IMR-90 (cell line): ENCODE data around the gene SULT1C4. TPM values are rescaled to one million over a fixed set of nuclear protein-coding genes. Genes with fewer than 3 reads are reported as not detected.
A peak's percentile ranks its signal among the peaks of the same experiment; 100 is the strongest.

Source experiments
- ATAC-seq: fragments of 200-7000 bp; cut with Tn5 transposase; 2 replicates; pipeline ENCODE4 v1.9.1; 2020; ENCODE audit warnings: low read depth, mild to moderate bottlenecking, moderate library complexity
- BruUV-seq: library from RNA; stranded (reverse); fragments of 400-500 nt; replicated peaks from 2 replicates; lab custom pipeline; 2021; lab: Mats Ljungman, UMichigan
- CTCF ChIA-PET: fragments of 300-600 bp; formaldehyde crosslinking; extraction: SDS; loops from one replicate; lab custom pipeline; 2021; ENCODE audit warnings: antibody characterized with exemption; lab: Yijun Ruan, JAX
- POLR2A ChIA-PET: fragments of 300-600 bp; sonication (Branson Sonifier 250); formaldehyde crosslinking; loops from one replicate; lab custom pipeline; 2022; ENCODE audit warnings: antibody characterized with exemption; ENCODE audit not compliant: unreplicated experiment; lab: Charles Lee
- DNase-seq: peaks from one replicate; pipeline ENCODE4 v3.0.0; 2013
- H2AFZ ChIP-seq: replicated peaks from 2 replicates; pipeline ENCODE3; 2013; ENCODE audit warnings: low read length, mild to moderate bottlenecking; ENCODE audit not compliant: poor library complexity
- H2AK5ac ChIP-seq: 2 replicates; pipeline ENCODE4 v1.6.1; 2013; ENCODE audit warnings: low read depth, low read length, inconsistent platforms
- H2AK9ac ChIP-seq: replicated peaks from 2 replicates; pipeline ENCODE3; 2013; ENCODE audit warnings: mild to moderate bottlenecking, low read depth, low read length, moderate library complexity; ENCODE audit not compliant: poor library complexity
- H2BK120ac ChIP-seq: 2 replicates; pipeline ENCODE4 v1.6.1; 2013; ENCODE audit warnings: low read depth, low read length, inconsistent platforms
- H2BK15ac ChIP-seq: 3 replicates; pipeline ENCODE4 v1.6.1; 2013; ENCODE audit warnings: low read depth, low read length, inconsistent platforms
- H2BK20ac ChIP-seq: 2 replicates; pipeline ENCODE4 v1.6.1; 2013; ENCODE audit warnings: low read depth, mild to moderate bottlenecking, inconsistent platforms, low read length, moderate library complexity
- H2BK5ac ChIP-seq: 2 replicates; pipeline ENCODE4 v1.6.1; 2013; ENCODE audit warnings: mild to moderate bottlenecking, low read depth, low read length, inconsistent platforms; ENCODE audit not compliant: poor library complexity, severe bottlenecking
- H3K14ac ChIP-seq: replicated peaks from 2 replicates; pipeline ENCODE4 v1.6.1; 2013; ENCODE audit warnings: low read depth, low read length, inconsistent platforms
- H3K18ac ChIP-seq: 2 replicates; pipeline ENCODE4 v1.6.1; 2013; ENCODE audit warnings: low read depth, low read length, control low read depth
- H3K23ac ChIP-seq: 2 replicates; pipeline ENCODE4 v1.6.1; 2013; ENCODE audit warnings: low read depth, low read length, inconsistent platforms
- H3K27ac ChIP-seq: 2 replicates; pipeline ENCODE4 v1.5.1; 2013; ENCODE audit warnings: mild to moderate bottlenecking, control low read depth, low read length; ENCODE audit not compliant: insufficient read depth
- H3K27me3 ChIP-seq: 2 replicates; pipeline ENCODE4 v1.6.1; 2013; ENCODE audit warnings: low read length; ENCODE audit not compliant: control insufficient read depth, insufficient read depth
- H3K36me3 ChIP-seq: 2 replicates; pipeline ENCODE4 v1.6.1; 2013; ENCODE audit warnings: low read length, mixed read lengths; ENCODE audit not compliant: control insufficient read depth, insufficient read depth
- H3K4ac ChIP-seq: 2 replicates; pipeline ENCODE4 v1.6.1; 2013; ENCODE audit warnings: low read depth, low read length, inconsistent platforms
- H3K4me1 ChIP-seq: 2 replicates; pipeline ENCODE4 v1.6.1; 2013; ENCODE audit warnings: low read length, mixed read lengths; ENCODE audit not compliant: control insufficient read depth, insufficient read depth
- H3K4me2 ChIP-seq: 2 replicates; pipeline ENCODE4 v1.6.1; 2013; ENCODE audit warnings: low read depth, mild to moderate bottlenecking, control low read depth, low read length, moderate library complexity
- H3K4me3 ChIP-seq: 2 replicates; pipeline ENCODE4 v1.5.1; 2013; ENCODE audit warnings: low read depth, mild to moderate bottlenecking, control low read depth, low read length, moderate library complexity; ENCODE audit not compliant: insufficient read depth
- H3K56ac ChIP-seq: 2 replicates; pipeline ENCODE4 v1.6.1; 2013; ENCODE audit warnings: low read length, inconsistent platforms; ENCODE audit not compliant: insufficient read depth; ENCODE audit errors: extremely low read depth
- H3K79me1 ChIP-seq, 2 experiments: 2 replicates each; pipeline ENCODE4 v1.6.1; 2013; ENCODE audit warnings: low read length in 2 of 2, inconsistent platforms in 1 of 2, low read depth in 1 of 2
- H3K9ac ChIP-seq: 2 replicates; pipeline ENCODE4 v1.6.1; 2013; ENCODE audit warnings: low read depth, low read length, control low read depth
- H3K9me1 ChIP-seq: 2 replicates; pipeline ENCODE4 v1.6.1; 2013; ENCODE audit warnings: low read length, inconsistent platforms; ENCODE audit not compliant: insufficient read depth
- H3K9me3 ChIP-seq: 2 replicates; pipeline ENCODE4 v1.6.1; 2013; ENCODE audit warnings: low read length; ENCODE audit not compliant: control insufficient read depth, insufficient read depth
- H4K20me1 ChIP-seq: 2 replicates; pipeline ENCODE4 v1.6.1; 2013; ENCODE audit warnings: low read length, inconsistent platforms; ENCODE audit not compliant: insufficient read depth
- H4K5ac ChIP-seq: 2 replicates; pipeline ENCODE4 v1.6.1; 2013; ENCODE audit warnings: mild to moderate bottlenecking, low read depth, low read length, control low read depth
- H4K8ac ChIP-seq, 2 experiments: 2 replicates each; pipeline ENCODE4 v1.6.1; 2013; ENCODE audit warnings: low read depth in 2 of 2, low read length in 2 of 2, control low read depth in 1 of 2, inconsistent platforms in 1 of 2
- H4K91ac ChIP-seq: 2 replicates; pipeline ENCODE4 v1.6.1; 2013; ENCODE audit warnings: low read depth, low read length, inconsistent platforms; ENCODE audit not compliant: insufficient read depth
- BHLHE40 ChIP-seq: fragments of 150-350 bp; IDR thresholded peaks from 2 replicates; pipeline ENCODE4 v1.6.1; 2016; ENCODE audit warnings: mild to moderate bottlenecking, low read depth, low read length
- CEBPB ChIP-seq: IDR thresholded peaks from 2 replicates; pipeline ENCODE4 v1.6.1; 2012; ENCODE audit warnings: low read depth, low read length, improper control_type of control experiment
- CHD1 ChIP-seq: IDR thresholded peaks from 2 replicates; pipeline ENCODE4 v1.6.1; 2012; ENCODE audit warnings: low read depth, low read length, improper control_type of control experiment
- FOS ChIP-seq: fragments of 150-350 bp; IDR thresholded peaks from 2 replicates; pipeline ENCODE4 v1.6.1; 2016; ENCODE audit warnings: low read depth, low read length
- MAFK ChIP-seq: IDR thresholded peaks from 2 replicates; pipeline ENCODE4 v1.6.1; 2012; ENCODE audit warnings: low read depth, low read length, improper control_type of control experiment
- MAZ ChIP-seq: IDR thresholded peaks from 2 replicates; pipeline ENCODE4 v1.6.1; 2012; ENCODE audit warnings: low read depth, mild to moderate bottlenecking, low read length, improper control_type of control experiment, moderate library complexity, borderline replicate concordance
- MXI1 ChIP-seq: IDR thresholded peaks from 2 replicates; pipeline ENCODE4 v1.6.1; 2012; ENCODE audit warnings: low read depth, mild to moderate bottlenecking, low read length, moderate library complexity, borderline replicate concordance
- NFE2L2 ChIP-seq: fragments of 150-350 bp; IDR thresholded peaks from 2 replicates; pipeline ENCODE4 v1.6.1; 2016; ENCODE audit warnings: low read depth, mild to moderate bottlenecking, low read length
- POLR2A ChIP-seq: IDR thresholded peaks from 2 replicates; pipeline ENCODE4 v1.6.1; 2012; ENCODE audit warnings: mild to moderate bottlenecking, low read depth, low read length
- RAD21 ChIP-seq: IDR thresholded peaks from 2 replicates; pipeline ENCODE4 v1.6.1; 2012; ENCODE audit warnings: low read length, improper control_type of control experiment
- RCOR1 ChIP-seq: IDR thresholded peaks from 2 replicates; pipeline ENCODE4 v1.6.1; 2012; ENCODE audit warnings: mild to moderate bottlenecking, low read length, improper control_type of control experiment; ENCODE audit not compliant: insufficient replicate concordance
- RFX5 ChIP-seq: IDR thresholded peaks from 2 replicates; pipeline ENCODE4 v1.8.0; 2012; ENCODE audit warnings: low read depth, mild to moderate bottlenecking, low read length, moderate library complexity
- SMC3 ChIP-seq: fragments of 150-350 bp; IDR thresholded peaks from 2 replicates; pipeline ENCODE4 v1.6.1; 2016; ENCODE audit warnings: low read depth, mild to moderate bottlenecking, antibody characterized with exemption, low read length, moderate library complexity
- USF2 ChIP-seq: fragments of 150-350 bp; IDR thresholded peaks from 2 replicates; pipeline ENCODE4 v1.6.1; 2017; ENCODE audit warnings: mild to moderate bottlenecking, antibody characterized with exemption, low read length, low read depth
- WGBS, 2 experiments: methylation state at CpG; one replicate each; pipeline versions ENCODE4 v1.1.5 to v1.1.7; 2013; ENCODE audit warnings: missing lambda C conversion rate in 2 of 2; ENCODE audit not compliant: insufficient read length in 1 of 2; ENCODE audit errors: extremely low coverage in 2 of 2; 5-methylcytosine and 5-hydroxymethylcytosine counted together
- dilution Hi-C: fragments of 300-500 bp; cut with HindIII; formaldehyde crosslinking; loops from one replicate; pipeline ENCODE4 v1.14.3; 2018; ENCODE audit warnings: low sequenced_read_pairs; ENCODE audit not compliant: unreplicated experiment
- in situ Hi-C: fragments of 300-500 bp; cut with MboI; formaldehyde crosslinking; loops from 3 replicates; pipeline ENCODE4 v1.14.3; 2019; ENCODE audit warnings: low sequenced_read_pairs, inconsistent platforms, mixed read lengths
- intact Hi-C: fragments of 100-400 bp; cut with micrococcal nuclease; formaldehyde crosslinking; loops from 2 replicates; pipeline ENCODE4 v1.10.0; 2022
- polyA plus RNA-seq, 3 experiments: library from polyadenylated mRNA; depleted of rRNA; stranded (reverse); fragments of >200 nt; gene quantifications; 2 replicates each; pipeline ENCODE4 v1.2.3, GENCODE V29; 2012; ENCODE audit warnings: low replicate concordance in 1 of 3
- total RNA-seq: library from RNA; depleted of rRNA; stranded (reverse); fragments of >200 nt; gene quantifications from 2 replicates; pipeline ENCODE4 v1.2.3, GENCODE V29; 2012
- TF ChIP-seq, protein P1 (sequence below): conservative IDR thresholded peaks from 2 replicates; pipeline ENCODE4 v1.5.1; 2012; ENCODE audit warnings: mild to moderate bottlenecking, low read depth, low read length, improper control_type of control experiment
- TF ChIP-seq, protein P2 (sequence below): fragments of 150-350 bp; IDR thresholded peaks from 2 replicates; pipeline ENCODE4 v1.6.1; 2016; ENCODE audit warnings: low read depth, mild to moderate bottlenecking, low read length, moderate library complexity, borderline replicate concordance

SULT1C4 gene
- total and polyA plus RNA-seq, 2 of the 4 experiments (the other 2 are of a cell fraction), result 0.36 to 0.50 TPM

- Histone ChIP-seq H2BK120ac (no peak overlapping the region), H2AK5ac (no peak overlapping the region), H3K4ac (no peak overlapping the region), H3K56ac (no peak overlapping the region), H3K18ac (no peak overlapping the region), H3K9ac (no peak overlapping the region), H4K91ac (no peak overlapping the region), H2AK9ac (no peak overlapping the region), H2BK20ac (no peak overlapping the region), H4K5ac (no peak overlapping the region), H3K36me3 (no peaks in the 10 kb centered on the region), H3K27ac (no peak overlapping the region), H3K4me2 (no peak overlapping the region), H3K14ac (no peak overlapping the region), H4K20me1 (no peaks in the 10 kb centered on the region), H3K79me1 (no peaks in the 10 kb centered on the region), H3K27me3 (no peaks in the 10 kb centered on the region), H2BK15ac (no peak overlapping the region), H2BK5ac (no peak overlapping the region), H3K4me1 (peaks cover 12% of the 10 kb centered on the region), H3K9me1 (peaks cover 11% of the 10 kb centered on the region; the same call in 1 of the 2 replicates), H4K8ac (no peak overlapping the region), H3K9me3 (no peaks in the 10 kb centered on the region), H2AFZ (no peak overlapping the region), H3K4me3 (no peak overlapping the region), H3K23ac (no peak overlapping the region)
- WGBS, 2 experiments, result no CpG with 5 or more reads among the region's 4 CpGs
- DNase-seq (peak; percentile 45), ATAC-seq (no peak)
- no TSS peak for BruUV-seq
- TF ChIP-seq MAZ, result no peak
- no peak for TF ChIP-seq RFX5
- TF ChIP-seq, protein P1, sequence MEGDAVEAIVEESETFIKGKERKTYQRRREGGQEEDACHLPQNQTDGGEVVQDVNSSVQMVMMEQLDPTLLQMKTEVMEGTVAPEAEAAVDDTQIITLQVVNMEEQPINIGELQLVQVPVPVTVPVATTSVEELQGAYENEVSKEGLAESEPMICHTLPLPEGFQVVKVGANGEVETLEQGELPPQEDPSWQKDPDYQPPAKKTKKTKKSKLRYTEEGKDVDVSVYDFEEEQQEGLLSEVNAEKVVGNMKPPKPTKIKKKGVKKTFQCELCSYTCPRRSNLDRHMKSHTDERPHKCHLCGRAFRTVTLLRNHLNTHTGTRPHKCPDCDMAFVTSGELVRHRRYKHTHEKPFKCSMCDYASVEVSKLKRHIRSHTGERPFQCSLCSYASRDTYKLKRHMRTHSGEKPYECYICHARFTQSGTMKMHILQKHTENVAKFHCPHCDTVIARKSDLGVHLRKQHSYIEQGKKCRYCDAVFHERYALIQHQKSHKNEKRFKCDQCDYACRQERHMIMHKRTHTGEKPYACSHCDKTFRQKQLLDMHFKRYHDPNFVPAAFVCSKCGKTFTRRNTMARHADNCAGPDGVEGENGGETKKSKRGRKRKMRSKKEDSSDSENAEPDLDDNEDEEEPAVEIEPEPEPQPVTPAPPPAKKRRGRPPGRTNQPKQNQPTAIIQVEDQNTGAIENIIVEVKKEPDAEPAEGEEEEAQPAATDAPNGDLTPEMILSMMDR, result no peak
- no peak for TF ChIP-seq USF2
- no peak for TF ChIP-seq BHLHE40
- TF ChIP-seq RAD21, result no peak
- TF ChIP-seq FOS, result no peak
- no peak for TF ChIP-seq NFE2L2
- TF ChIP-seq RCOR1, result no peak
- TF ChIP-seq POLR2A, result no peak
- no peak for TF ChIP-seq CEBPB
- TF ChIP-seq, protein P2, sequence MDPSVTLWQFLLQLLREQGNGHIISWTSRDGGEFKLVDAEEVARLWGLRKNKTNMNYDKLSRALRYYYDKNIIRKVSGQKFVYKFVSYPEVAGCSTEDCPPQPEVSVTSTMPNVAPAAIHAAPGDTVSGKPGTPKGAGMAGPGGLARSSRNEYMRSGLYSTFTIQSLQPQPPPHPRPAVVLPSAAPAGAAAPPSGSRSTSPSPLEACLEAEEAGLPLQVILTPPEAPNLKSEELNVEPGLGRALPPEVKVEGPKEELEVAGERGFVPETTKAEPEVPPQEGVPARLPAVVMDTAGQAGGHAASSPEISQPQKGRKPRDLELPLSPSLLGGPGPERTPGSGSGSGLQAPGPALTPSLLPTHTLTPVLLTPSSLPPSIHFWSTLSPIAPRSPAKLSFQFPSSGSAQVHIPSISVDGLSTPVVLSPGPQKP, result no peak
- no peak for TF ChIP-seq CHD1
- no peak for TF ChIP-seq MXI1
- TF ChIP-seq SMC3, result no peak
- no peak for TF ChIP-seq MAFK
- intact Hi-C loops (no loop called here), dilution Hi-C loops (no loop called here), in situ Hi-C loops (no loop called here)
- ChIA-PET CTCF (interaction anchor here (0.6 to 0.9 kb wide), 3 partner anchors 10 to 34 kb away, joined by 3 to 4 read pairs (median 3); no protein-coding TSS in a partner anchor), POLR2A (no interaction called here)
These were observed 4.4 kb downstream of the SULT1C4 start for GRCh38 chr2:108382196-108382595.
